Kidney epithelial cell (primary cell): Measurements from ENCODE around the gene LRBA. TPM values are rescaled to one million over a fixed set of nuclear protein-coding genes. Genes with fewer than 3 reads are reported as not detected.

ENCODE experiments used
- DNase-seq: peaks from one replicate; pipeline ENCODE4 v3.0.0-alpha.2; 2010; ENCODE audit warnings: low read depth
- H3K27me3 ChIP-seq: 2 replicates; pipeline ENCODE4 v1.6.0; 2011; ENCODE audit warnings: low read length; ENCODE audit not compliant: control insufficient read depth, insufficient read depth
- H3K36me3 ChIP-seq: 2 replicates; pipeline ENCODE4 v1.5.1; 2011; ENCODE audit warnings: low read length; ENCODE audit not compliant: control insufficient read depth, insufficient read depth
- H3K4me3 ChIP-seq: 2 replicates; pipeline ENCODE4 v1.5.1; 2011; ENCODE audit warnings: low read depth, mild to moderate bottlenecking, control low read depth, low read length
- CTCF ChIP-seq: IDR thresholded peaks from 2 replicates; pipeline ENCODE4 v1.5.1; 2011; ENCODE audit warnings: mild to moderate bottlenecking, moderate library complexity, low read length, control low read depth, inconsistent platforms; ENCODE audit not compliant: insufficient read depth, poor library complexity, severe bottlenecking
- total RNA-seq: library from RNA; depleted of rRNA; stranded (reverse); fragments of >200 nt; gene quantifications from 2 replicates; pipeline ENCODE4 v1.2.3, GENCODE V29; 2015

The LRBA gene
- total RNA-seq, 1 donor from 2014 or later: 85.2 TPM

- TF ChIP-seq CTCF: peak; percentile 53
- peak; percentile 52 for DNase-seq
- Histone ChIP-seq H3K27me3 (no peaks in the 10 kb centered on the region), H3K36me3 (no peaks in the 10 kb centered on the region), H3K4me3 (no peak overlapping the region)
Measured at GRCh38 chr4:150217192-150217591, 797.9 kb downstream of the LRBA start.

GRCh38 chr4:150216726-150217125 is 798.4 kb downstream of the LRBA start:
- no peaks in the 10 kb centered on the region for H3K36me3 ChIP-seq
- TF ChIP-seq CTCF: no peak
- no peak overlapping the region for H3K4me3 ChIP-seq
- no peak for DNase-seq
- H3K27me3 ChIP-seq: no peaks in the 10 kb centered on the region

- Histone ChIP-seq H3K27me3 (no peaks in the 10 kb centered on the region), H3K4me3 (no peak overlapping the region), H3K36me3 (no peaks in the 10 kb centered on the region)
- no peak for TF ChIP-seq CTCF
- no peak for DNase-seq
Measured at GRCh38 chr4:150215601-150216000, 799.5 kb downstream of the LRBA start.

Other genes starting within 250 kb of the LRBA start
- 4,215 and 4,820 TPM in 2 replicates for gene RPS3A, start 84.3 kb upstream of the LRBA start, total RNA-seq